ENCODE results near the gene CNTLN. TPM values are rescaled to one million over a fixed set of nuclear protein-coding genes. Genes with fewer than 3 reads are reported as not detected.
"Not testable (repeated sequence)": the region's sequence is repeated elsewhere in the genome, so short reads cannot be mapped to it uniquely, and the experiment has no call there.

The CNTLN gene
- total RNA-seq, 2 donors from 2014 or later = 1.6 to 2.0 TPM

DNA sequence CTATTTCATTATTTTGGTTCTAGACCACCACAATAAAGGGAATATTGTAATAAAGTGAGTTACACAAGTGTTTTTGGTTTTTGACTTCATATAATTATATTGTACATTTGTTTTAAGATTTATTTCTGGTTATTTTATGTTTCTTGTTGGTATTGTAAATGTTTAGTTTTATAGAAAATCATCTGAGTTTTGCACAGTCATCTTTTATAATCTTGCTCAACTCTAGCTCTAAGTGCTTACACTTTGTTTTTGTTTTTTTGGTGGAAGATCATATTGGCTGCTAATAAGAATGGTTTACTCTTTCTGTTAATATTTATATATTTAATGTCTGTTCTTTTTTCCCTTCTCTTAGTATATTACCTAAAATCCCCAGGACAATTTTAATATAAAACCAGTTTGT, 135.0 kb downstream of the CNTLN start:
- DNase-seq (no peak), ATAC-seq (no peak)
- intact Hi-C loops (cut with DNase I, micrococcal nuclease) = no loop called here

DNA sequence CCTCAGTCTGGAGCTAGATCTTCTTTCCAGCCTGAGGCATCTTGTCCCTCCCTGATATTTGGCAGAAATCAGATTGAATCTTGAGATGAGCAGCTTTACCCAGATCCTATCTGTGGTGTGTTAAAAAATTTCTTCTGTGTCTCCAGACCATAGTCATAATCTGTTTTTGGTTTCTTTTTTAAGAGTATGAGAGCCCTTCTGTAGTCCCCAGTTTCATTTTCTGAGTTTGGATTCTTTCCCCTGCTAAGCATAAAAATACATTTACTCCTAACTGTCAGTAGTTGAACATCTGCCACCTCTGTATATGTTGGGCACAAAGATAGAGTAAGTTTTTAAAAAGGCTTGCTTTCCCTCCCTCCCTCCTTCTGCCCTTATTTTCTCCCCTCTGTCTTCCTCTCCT, 137.7 kb downstream of the CNTLN start:
- intact Hi-C loops (cut with DNase I, micrococcal nuclease) = no loop called here
- DNase-seq = no peak
- ATAC-seq = no peak

DNA sequence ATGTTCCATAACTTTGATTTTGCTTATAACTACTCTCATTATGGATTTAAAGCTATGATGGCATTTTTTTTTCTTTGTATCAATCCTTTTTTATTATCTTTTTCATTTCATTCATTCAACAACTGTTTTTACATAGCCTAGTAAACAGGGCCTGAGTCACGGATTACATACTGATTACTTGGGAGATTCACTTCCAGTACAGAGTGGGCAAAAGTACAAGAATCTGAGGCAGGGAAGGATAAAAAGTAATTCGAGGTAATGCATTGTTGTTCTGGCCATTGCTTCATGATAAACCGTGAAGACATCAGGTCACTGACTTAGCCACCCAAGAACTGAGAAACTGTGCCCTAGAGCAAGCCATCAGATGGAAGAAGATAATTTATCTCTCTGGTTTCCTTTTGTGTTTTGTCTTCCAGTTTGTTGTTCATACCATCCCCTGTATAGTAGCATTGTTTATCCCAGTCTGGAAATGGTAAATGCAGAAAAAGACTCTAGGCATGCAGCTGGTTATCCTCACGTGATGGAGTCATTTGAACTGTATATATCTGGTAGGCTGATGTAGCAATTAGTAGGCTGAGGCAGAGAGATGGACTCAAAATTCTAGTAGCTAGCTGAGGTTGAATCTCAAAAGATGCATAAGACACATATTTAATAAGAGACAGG, 145.6 kb downstream of the CNTLN start:
- no peak for DNase-seq
- no peak for ATAC-seq
- intact Hi-C loops (cut with DNase I, micrococcal nuclease) = no loop called here

DNA sequence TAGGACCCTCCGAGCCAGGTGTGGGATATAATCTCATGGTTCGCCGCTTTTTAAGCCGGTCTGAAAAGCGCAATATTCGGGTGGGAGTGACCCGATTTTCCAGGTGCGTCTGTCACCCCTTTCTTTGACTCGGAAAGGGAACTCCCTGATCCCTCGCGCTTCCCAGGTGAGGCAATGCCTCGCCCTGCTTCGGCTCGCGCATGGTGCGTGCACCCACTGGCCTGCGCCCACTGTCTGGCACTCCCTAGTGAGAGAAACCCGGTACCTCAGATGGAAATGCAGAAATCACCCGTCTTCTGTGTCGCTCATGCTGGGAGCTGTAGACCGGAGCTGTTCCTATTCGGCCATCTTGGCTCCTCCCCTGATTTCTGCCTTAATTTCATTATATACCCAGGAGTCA, 155.8 kb downstream of the CNTLN start:
- DNase-seq; intact Hi-C loops (cut with DNase I, micrococcal nuclease); ATAC-seq: not testable (repeated sequence)

DNA sequence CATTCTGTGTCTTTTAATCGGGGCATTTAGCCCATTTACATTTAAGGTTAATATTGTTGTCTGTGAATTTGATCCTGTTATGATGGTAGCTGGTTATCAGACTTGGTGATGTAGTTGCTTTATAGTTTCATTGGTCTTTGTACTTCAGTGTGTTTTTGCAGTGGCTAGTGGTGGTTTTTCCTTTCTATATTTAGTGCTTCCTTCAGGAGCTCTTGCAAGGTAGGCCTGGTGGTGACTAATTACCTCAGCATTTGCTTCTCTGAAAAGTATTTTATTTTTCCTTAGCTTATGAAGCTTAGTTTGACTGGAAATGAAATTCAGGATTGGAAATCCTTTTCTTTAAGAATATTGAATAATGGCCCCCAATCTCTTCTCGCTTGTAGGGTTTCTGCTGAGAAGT, 156.9 kb downstream of the CNTLN start:
- DNase-seq (no peak), ATAC-seq (no peak)
- intact Hi-C loops (cut with DNase I, micrococcal nuclease) = no loop called here

DNA sequence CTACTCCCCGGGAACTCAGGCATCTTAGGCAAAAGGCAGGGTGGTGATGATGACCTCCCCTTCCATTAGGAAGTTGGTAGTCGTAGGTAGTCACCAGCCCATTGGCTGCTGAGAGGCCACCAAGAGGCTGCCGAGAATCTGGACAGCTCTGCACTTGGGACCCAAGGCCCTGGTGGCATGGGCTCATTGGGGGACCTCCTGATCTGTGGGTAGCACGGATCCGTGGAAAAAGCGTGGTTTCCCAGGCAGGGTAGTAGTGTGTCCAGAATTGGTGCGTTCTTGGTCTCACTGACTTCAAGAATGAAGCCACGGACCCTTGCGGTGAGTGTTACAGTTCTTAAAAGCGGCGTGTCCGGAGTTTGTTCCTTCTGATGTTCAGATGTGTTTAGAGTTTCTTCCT, 158.8 kb downstream of the CNTLN start:
- no peak for ATAC-seq
- intact Hi-C loops (cut with DNase I, micrococcal nuclease) = no loop called here
- DNase-seq = no peak

DNA sequence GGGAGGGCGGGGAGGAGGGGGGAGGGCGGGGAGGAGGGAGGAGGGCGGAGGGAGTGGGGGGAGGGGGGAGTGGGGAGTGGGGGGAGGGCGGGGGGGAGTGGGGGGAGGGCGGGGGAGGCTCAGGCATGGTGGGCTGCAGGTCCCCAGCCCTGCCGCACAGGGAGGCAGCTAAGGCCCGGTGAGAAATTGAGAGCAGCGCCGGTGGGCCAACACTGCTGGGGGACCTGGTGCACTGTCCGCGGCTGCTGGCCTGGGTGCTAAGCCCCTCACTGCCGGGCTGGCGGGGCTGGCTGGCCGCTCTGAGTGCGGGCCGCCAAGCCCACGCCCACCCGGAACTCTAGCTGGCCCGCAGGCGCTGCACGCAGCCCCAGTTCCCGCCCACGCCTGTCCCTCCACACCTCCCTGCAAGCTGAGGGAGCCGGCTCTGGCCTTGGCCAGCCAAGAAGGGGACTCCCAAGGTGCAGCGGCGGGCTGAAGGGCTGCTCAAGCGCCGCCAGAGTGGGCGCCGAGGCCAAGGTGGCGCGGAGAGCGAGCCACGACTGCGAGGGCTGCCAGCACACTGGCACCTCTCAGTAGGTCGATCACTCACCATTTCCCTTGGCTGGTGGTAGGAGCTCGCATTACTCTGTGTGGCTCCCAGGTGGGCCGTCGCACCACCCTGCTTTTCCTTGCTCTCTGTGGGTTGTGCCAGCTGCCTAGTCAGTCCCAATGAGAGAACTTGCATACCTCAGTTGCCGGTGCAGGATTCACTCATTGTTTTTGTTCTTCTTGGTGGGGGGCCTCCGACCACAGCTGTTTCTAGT, 160.2 kb downstream of the CNTLN start:
- ATAC-seq (no peak), DNase-seq (no peak)
- intact Hi-C loops (cut with DNase I, micrococcal nuclease) = no loop called here

DNA sequence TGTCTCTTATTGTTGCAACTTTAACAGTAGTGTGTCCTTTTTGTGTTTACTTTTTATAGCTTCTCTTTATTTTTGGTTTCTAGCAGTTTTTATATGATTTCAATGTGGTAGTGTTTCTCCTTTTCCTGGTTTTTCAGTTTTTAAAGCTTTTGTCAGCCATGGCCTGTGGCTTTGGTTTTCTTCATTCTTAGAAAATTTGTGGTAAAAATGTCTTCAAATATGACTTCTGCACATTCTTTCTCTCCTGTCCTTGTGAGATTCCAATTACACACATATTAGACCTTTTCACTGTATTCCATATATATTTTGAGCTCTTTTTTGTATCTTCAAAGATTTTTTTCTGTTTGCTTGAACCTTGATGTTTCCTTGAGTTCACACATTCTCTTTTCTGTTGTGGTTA, 180.5 kb downstream of the CNTLN start:
- intact Hi-C loops (cut with DNase I, micrococcal nuclease) = no loop called here
- ATAC-seq (no peak), DNase-seq (no peak)

DNA sequence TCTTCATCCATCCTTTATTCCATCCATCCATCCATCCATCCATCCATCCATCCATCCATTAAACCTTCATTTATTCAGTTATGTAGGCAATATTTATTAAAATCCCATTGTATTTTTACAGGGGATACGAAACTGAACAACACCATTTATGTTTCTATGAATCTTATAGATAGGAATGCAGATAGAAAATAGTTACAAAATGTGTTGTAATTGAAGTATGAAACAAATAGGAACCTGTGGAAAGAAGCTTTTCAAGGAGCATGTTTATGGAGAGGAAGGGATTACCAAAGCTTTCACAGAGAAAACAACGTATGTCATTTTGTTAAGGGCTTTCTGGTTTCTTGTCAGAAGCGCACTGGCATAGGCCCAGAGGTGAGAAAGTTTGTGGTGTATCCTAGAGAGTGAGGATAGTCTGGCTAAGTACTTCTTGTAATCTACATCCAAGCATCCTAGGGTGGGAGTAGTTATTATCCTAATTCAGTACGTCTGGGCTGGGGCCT, 184.0 kb downstream of the CNTLN start:
- no peak for DNase-seq
- intact Hi-C loops (cut with DNase I, micrococcal nuclease) = no loop called here
- no peak for ATAC-seq

DNA sequence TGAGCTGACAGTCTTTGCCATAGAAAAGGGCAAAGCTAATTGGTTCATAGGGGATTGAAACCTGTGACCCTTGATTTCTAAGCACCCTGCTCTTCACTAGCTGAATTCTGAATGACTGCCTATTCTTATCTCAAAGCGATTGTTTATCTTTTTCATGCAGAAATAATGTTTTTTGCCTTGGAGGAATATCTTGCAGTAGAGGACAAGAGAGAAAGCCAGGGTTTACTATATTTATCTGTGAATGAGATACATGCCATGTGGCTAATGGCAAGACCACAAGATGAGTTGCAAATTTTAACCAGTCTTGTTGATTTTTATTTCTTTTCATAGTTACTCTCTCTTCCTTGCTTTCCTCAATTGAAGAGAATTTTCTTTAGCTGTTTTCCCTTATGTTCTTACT, 185.0 kb downstream of the CNTLN start:
- intact Hi-C loops (cut with DNase I, micrococcal nuclease) = no loop called here
- ATAC-seq (no peak), DNase-seq (no peak)

DNA sequence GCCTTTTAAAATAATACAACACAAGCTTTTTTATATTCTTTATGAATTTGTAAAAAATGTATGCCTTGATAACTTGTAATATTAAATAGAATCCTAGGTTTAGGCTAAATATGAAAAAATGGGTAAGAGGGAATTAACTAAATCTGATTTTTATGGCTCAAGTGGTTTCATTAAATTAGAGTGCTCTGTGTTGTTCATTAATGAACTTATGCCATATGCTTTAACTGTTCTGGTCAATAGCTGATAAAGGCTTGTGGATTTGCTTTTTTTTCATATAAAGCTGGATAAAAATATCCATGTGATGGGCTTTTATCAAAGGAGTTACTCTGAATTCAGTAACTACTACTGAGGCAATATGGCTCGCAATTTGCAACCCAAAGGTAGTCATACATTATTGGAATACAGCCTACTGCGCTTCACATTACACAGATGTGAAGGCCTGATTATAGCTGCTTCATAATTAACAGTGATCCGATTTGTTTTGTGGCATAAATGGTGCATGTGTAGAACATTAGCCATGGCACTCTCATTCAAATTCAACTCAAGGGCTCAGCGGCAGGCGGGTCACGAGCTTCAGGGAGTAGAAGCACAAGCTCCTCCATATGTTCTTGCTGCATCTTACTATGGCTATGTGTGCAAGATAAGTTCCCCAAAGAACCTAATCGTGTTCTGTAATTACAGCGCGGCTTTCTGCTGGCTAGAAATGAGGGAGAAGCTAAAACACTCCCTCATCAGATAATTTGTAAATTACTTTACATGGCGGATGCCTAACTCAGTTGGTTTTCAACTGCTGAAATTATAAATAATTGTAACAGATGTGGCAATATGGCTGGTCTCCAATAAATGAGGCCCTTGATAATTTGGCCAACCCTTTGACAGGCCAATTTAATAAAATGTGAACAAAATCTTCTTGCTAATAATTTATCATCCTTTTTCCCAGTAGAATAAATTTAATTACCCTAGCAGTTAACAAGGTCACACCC, 188.3 kb downstream of the CNTLN start:
- ATAC-seq (no peak), DNase-seq (no peak)
- intact Hi-C loops (cut with DNase I, micrococcal nuclease) = no loop called here

DNA sequence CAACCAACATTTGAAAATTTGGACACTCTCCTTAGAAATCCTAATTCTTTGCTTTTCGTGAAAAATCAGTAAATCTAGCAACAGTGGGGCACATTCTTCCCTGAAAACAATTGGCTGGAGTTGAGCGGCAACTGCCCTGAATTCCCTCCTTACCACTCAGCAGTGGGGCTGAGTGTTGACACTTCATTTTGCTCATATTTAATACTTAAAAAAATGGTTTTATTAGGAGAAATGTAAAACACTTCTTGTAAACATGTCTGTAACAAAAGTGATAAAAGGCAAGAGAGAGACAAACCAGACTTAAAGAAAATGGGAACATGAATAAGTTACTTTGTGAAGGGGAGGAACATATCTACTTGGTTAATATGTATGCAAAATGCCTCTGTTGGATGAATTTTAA, 193.5 kb downstream of the CNTLN start:
- no peak for ATAC-seq
- no peak for DNase-seq
- intact Hi-C loops (cut with DNase I, micrococcal nuclease) = no loop called here

DNA sequence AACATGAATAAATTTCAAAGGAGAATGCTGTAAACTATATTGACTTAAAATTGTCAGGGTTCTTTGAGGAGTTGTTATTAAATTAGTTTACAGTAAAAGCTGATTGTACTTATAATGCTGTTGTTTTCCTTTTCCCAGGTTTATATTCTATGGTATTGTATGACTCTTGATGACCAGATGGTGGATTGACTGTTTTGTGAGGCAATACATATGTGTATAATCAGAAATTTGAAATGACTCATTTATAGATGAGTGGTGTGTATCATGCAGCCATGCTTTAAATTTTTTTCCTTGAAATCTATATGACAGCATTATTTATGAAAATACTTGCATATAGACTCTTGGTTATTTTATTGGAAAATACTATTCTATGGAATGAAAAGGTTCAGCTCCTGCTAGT, 195.3 kb downstream of the CNTLN start:
- DNase-seq (no peak), ATAC-seq (no peak)
- intact Hi-C loops (cut with DNase I, micrococcal nuclease) = no loop called here

DNA sequence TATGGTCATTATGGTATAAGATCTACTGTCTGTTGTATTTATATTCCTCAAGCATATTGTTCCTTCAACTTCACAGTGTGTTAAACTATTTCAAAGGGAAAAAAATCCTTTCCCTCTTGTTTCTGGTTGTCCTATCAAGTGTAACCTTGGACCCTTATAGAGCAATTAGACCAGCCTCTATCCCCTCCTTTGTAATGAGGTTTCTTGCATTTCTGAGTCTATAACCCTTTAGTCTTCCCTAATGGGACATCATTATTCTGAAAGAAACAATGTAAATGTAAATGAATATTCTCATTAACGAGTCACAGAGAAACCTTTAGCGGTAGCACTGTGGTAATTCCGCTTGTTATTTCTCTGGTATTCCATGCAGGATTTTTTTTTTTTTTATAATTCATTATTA, 197.3 kb downstream of the CNTLN start:
- intact Hi-C loops (cut with DNase I, micrococcal nuclease) = no loop called here
- no peak for ATAC-seq

DNA sequence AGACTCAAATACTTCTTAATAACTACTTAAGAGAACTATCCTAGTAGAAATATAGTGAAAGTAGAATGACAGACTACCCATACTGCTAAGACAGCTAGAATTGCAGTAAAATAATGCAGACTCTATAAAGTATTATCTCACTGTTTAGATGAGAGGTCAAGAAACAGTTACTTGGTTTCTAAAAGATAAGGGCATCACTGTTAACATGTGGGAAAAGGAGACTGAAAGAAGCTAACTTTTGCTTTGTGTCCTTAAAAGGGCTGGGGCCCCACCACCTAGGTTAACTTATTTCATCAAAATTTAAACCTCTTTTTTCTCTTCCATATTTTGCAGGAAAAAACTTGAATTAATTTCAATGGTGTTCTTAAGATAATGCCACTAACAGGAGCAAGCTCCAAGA, 204.3 kb downstream of the CNTLN start:
- ATAC-seq = no peak
- DNase-seq = no peak
- intact Hi-C loops (cut with DNase I, micrococcal nuclease) = no loop called here

More for the DNA sequence above, 197.3 kb downstream of the CNTLN start:
- DNase-seq = no peak

DNA sequence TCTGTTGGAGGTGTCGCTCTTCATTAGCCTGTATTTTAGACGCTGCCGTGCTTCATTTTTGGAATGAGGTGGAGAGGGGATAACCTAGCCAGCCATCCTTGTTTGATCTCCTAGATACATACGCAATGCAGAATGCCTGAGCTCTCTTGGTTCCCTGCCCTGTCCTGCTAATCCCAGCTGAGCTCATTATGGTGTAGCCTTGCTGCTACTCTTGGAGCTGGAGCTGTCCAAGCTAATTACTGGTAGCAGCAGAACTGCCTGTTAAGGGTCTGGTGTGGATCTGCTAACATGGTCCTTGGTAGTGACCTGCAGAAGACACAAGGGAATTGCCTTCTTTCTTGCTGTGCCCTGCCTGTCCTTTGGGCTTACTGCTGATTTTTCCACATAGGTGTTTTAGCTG, 207.9 kb downstream of the CNTLN start:
- ATAC-seq = no peak
- intact Hi-C loops (cut with DNase I, micrococcal nuclease) = no loop called here
- no peak for DNase-seq

DNA sequence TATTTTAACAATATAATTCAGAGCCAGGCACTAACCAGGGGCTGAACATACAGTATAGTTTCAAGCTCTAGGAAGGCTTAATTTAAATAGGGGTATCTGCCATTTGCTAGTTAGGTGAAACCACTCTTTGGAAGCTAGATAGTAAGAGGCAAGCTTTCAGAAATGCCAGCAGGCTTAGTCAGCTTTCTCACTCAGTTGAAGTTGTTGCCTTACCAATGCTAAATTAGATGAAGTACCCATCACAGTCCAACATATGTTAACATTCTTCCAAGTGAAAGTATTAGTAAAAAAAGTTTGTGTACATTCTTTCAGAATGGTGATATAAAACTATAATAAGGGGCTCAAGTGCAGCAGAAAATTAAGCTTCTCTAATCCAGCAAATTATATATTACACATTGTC, 215.0 kb downstream of the CNTLN start:
- DNase-seq (no peak), ATAC-seq (no peak)
- intact Hi-C loops (cut with DNase I, micrococcal nuclease) = no loop called here

DNA sequence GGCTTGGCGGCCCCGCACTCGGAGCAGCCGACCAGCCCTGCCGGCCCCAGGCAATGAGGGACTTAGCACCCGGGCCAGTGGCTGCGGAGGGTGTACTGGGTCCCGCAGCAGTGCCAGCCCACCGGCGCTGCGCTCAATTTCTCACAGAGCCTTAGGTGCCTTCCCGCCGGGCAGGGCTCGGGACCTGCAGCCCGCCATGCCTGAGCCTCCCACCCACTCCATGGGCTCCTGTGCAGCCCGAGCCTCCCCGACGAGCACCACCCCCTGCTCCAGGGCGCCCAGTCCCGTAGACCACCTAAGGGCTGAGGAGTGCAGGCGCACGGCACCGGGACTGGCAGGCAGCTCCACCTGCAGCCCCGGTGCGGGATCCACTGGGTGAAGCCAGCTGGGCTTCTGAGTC, 219.2 kb downstream of the CNTLN start:
- intact Hi-C loops (cut with DNase I, micrococcal nuclease); ATAC-seq; DNase-seq: not testable (repeated sequence)

DNA sequence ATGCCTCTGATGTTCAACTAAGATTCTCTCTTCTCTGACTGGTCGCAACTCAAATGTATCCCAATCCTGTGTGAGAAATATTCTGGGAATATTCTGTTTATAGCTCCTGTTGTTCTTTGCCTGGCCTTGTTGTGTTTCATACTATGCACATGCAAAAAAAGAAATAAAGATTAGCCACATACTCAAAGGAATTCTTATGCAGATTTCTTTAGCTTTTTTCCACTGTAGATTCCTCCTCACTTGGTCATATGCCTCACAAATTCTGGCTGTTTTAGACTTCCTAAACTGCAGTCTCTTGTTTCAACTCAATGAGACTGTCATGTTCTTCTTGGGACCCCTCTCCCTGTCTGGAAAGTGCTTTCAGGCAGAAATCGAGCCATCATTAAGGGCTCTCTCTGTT, 226.5 kb downstream of the CNTLN start:
- intact Hi-C loops (cut with DNase I, micrococcal nuclease) = no loop called here
- DNase-seq (no peak), ATAC-seq (no peak)
